Retinal pigment epithelial cell (primary cell): ENCODE measurements around the gene IKZF2.

Experiments
- DNase-seq: peaks from one replicate; pipeline ENCODE4 v3.0.0-alpha.2; 2010; ENCODE audit warnings: low read depth
- H3K4me3 ChIP-seq: 2 replicates; pipeline ENCODE4 v1.5.1; 2011; ENCODE audit warnings: mild to moderate bottlenecking, low read length, control low read depth, moderate library complexity
- TF ChIP-seq, protein P1 (sequence below): conservative IDR thresholded peaks from 2 replicates; pipeline ENCODE4 v1.5.1; 2011; ENCODE audit warnings: low read depth, low read length, control low read depth, inconsistent platforms

The IKZF2 gene

GRCh38 chr2:213104903-213105202 lies 46.6 kb downstream of the IKZF2 start:
- no peak for DNase-seq
- no peak overlapping the region for H3K4me3 ChIP-seq
- TF ChIP-seq, protein P1, sequence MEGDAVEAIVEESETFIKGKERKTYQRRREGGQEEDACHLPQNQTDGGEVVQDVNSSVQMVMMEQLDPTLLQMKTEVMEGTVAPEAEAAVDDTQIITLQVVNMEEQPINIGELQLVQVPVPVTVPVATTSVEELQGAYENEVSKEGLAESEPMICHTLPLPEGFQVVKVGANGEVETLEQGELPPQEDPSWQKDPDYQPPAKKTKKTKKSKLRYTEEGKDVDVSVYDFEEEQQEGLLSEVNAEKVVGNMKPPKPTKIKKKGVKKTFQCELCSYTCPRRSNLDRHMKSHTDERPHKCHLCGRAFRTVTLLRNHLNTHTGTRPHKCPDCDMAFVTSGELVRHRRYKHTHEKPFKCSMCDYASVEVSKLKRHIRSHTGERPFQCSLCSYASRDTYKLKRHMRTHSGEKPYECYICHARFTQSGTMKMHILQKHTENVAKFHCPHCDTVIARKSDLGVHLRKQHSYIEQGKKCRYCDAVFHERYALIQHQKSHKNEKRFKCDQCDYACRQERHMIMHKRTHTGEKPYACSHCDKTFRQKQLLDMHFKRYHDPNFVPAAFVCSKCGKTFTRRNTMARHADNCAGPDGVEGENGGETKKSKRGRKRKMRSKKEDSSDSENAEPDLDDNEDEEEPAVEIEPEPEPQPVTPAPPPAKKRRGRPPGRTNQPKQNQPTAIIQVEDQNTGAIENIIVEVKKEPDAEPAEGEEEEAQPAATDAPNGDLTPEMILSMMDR: no peak

- no peak overlapping the region for H3K4me3 ChIP-seq
- no peak for DNase-seq
Observed at GRCh38 chr2:213104092-213104902, 47.1 kb downstream of the IKZF2 start.

DNA sequence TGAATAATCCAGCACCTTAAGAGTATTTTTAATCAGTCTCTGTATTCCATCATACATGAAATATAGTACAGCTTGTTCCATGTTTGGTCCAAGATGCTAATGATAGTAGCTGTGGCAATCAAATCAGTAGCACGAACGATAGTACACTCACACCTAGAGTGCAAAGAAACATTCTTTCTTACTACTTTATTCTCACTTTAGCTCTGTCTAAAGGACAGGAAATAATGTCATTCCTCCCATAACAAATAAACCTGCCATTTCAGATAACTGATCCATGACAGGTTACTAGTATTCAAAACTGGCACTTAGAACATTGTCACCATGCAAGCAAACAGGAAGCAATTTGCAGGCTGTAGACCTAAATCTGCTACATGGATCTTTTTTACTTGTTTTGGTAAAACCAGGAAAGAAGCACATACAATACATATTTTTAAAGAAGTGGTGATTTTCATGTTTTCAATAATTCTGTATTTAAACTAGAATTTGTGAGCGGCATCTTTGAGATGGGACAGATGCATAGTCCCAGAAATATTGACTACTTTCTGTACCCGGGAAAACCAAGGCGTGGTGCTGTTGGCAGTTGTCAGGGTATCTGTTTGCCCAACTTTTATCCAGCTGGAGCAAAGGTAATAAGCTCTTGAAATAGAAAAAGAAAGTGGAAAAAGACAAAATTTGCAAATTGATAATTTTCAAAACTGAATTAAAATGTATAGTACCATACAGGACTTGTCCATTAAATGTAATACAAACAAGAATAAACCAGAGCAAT lies 49.5 kb downstream of the IKZF2 start:
- TF ChIP-seq, protein P1: no peak
- DNase-seq: no peak
- H3K4me3 ChIP-seq: no peak overlapping the region

More at GRCh38 chr2:213104092-213104902, 47.1 kb downstream of the IKZF2 start:
- TF ChIP-seq, protein P1: no peak

DNA sequence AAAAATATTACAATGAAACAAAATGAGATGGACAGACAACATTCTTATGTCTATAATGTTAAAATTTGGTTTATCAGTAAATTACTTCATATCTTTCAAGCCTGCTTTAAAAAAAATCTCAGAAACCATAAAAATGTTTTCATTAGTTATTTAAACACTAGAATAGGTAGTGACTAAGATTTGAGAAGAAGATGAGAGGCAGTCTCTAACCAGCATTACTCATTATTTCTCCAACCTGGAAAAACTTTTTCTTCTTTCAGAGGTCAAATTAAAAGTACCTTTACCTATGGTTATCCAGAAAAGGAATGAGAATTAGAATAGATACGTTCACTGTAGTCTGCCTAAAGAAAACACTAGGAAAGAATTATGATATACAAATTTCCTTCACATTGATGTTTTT lies 50.3 kb downstream of the IKZF2 start:
- TF ChIP-seq, protein P1: no peak
- no peak for DNase-seq
- H3K4me3 ChIP-seq: no peak overlapping the region

DNA sequence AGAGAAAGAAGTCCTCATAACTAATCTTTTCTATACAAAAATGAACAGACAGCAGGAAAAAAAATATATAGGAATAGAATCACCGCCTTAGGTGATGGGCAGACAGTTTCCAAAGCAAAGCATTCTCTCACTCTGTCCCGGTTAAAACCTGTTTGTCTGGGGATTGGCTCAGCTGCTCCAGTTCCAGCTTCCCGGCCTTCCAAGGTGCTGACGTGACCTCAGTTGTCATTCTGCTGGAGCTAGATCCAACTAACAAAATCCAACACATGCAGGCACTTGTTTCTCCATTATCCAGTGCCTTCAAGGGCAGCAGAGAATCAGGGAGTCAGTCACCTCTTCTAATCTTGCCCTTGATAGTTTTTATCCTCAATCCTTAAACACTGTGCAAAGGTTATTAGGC lies 52.8 kb downstream of the IKZF2 start:
- DNase-seq: no peak
- no peak overlapping the region for H3K4me3 ChIP-seq

GRCh38 chr2:213091765-213092164 lies 59.6 kb downstream of the IKZF2 start:
- no peak for DNase-seq
- TF ChIP-seq, protein P1: no peak

More for the DNA sequence above, 52.8 kb downstream of the IKZF2 start:
- TF ChIP-seq, protein P1: no peak

More at GRCh38 chr2:213091765-213092164, 59.6 kb downstream of the IKZF2 start:
- no peak overlapping the region for H3K4me3 ChIP-seq
